HepG2 (cell line): ENCODE data around the gene SECTM1. TPM values are rescaled to one million over a fixed set of nuclear protein-coding genes. Genes with fewer than 3 reads are reported as not detected.

Experiments
- ATF4 ChIP-seq, 2 experiments: fragments of 450-650 bp in 1 of 2; sonication (generic) in 1 of 2; formaldehyde crosslinking; IDR thresholded peaks; 2 replicates each; pipeline versions ENCODE4 v1.5.0 to v1.8.0; 2020 to 2022; ENCODE audit warnings: mild to moderate bottlenecking in 1 of 2, missing genetic modification reagents in 1 of 2
- HNRNPL ChIP-seq: fragments of 200-400 bp; formaldehyde crosslinking; IDR thresholded peaks from 2 replicates; pipeline ENCODE4 v1.6.1; 2017; ENCODE audit warnings: mild to moderate bottlenecking, low read depth, low read length
- KDM2A ChIP-seq: sonication (generic); formaldehyde crosslinking; IDR thresholded peaks from 2 replicates; pipeline ENCODE4 v1.4.0; 2020; ENCODE audit warnings: low read depth, missing genetic modification reagents, borderline replicate concordance
- KLF12 ChIP-seq: sonication (generic); formaldehyde crosslinking; IDR thresholded peaks from 2 replicates; pipeline ENCODE4 v1.4.0; 2020; ENCODE audit warnings: missing genetic modification reagents, borderline replicate concordance
- MATR3 ChIP-seq: sonication (generic); formaldehyde crosslinking; IDR thresholded peaks from 2 replicates; pipeline ENCODE4 v1.4.0; 2020; ENCODE audit warnings: missing genetic modification reagents
- ZFP62 ChIP-seq: sonication (generic); formaldehyde crosslinking; IDR thresholded peaks from 2 replicates; pipeline ENCODE4 v1.4.0; 2020; ENCODE audit warnings: missing genetic modification reagents
- ZNF12 ChIP-seq: sonication (generic); formaldehyde crosslinking; IDR thresholded peaks from 2 replicates; pipeline ENCODE4 v1.5.0; 2020; ENCODE audit warnings: missing genetic modification reagents
- ZNF407 ChIP-seq: sonication (generic); formaldehyde crosslinking; IDR thresholded peaks from one replicate; pipeline ENCODE4 v1.5.1; 2020; ENCODE audit warnings: mild to moderate bottlenecking, missing genetic modification reagents; ENCODE audit errors: not compliant biosample characterization
- ZNF503 ChIP-seq: sonication (generic); formaldehyde crosslinking; IDR thresholded peaks from 2 replicates; pipeline ENCODE4 v1.4.0; 2020; ENCODE audit warnings: missing genetic modification reagents
- ZNF547 ChIP-seq: sonication (generic); formaldehyde crosslinking; IDR thresholded peaks from 2 replicates; pipeline ENCODE4 v1.5.1; 2020; ENCODE audit warnings: mild to moderate bottlenecking, missing genetic modification reagents
- ZNF572 ChIP-seq: sonication (generic); formaldehyde crosslinking; IDR thresholded peaks from 2 replicates; pipeline ENCODE4 v1.5.1; 2020; ENCODE audit warnings: mild to moderate bottlenecking, missing genetic modification reagents
- ZNF713 ChIP-seq: sonication (generic); formaldehyde crosslinking; IDR thresholded peaks from 2 replicates; pipeline ENCODE4 v1.4.0; 2020; ENCODE audit warnings: mild to moderate bottlenecking, missing genetic modification reagents
- ZNF724P ChIP-seq: sonication (generic); formaldehyde crosslinking; IDR thresholded peaks from 2 replicates; pipeline ENCODE4 v1.8.0; 2022; ENCODE audit warnings: missing genetic modification reagents, borderline replicate concordance
- ZXDC ChIP-seq: sonication (generic); formaldehyde crosslinking; IDR thresholded peaks from 2 replicates; pipeline ENCODE4 v1.5.0; 2020; ENCODE audit warnings: mild to moderate bottlenecking, missing genetic modification reagents
- polyA plus RNA-seq, 8 experiments: library from polyadenylated mRNA; depleted of rRNA in 3 of 8; stranded (reverse) in 7 of 8; unstranded in 1 of 8; fragments of >200 nt; fragmentation: Illumina TruSeq in 4 of 8; extraction: Trizol in 4 of 8; gene quantifications; 2 replicates each; pipeline versions ENCODE4 v1.2.1 to v1.2.3, GENCODE V29; 2011 to 2016; ENCODE audit warnings: low read depth in 4 of 8, missing spikeins in 1 of 8, mixed read lengths in 1 of 8; ENCODE audit not compliant: insufficient read depth in 1 of 8
- total RNA-seq, 5 experiments: library from RNA; depleted of rRNA; stranded (reverse); fragments of >200 nt; fragmentation: Illumina TruSeq; extraction: Trizol; gene quantifications; 2 replicates each; pipeline ENCODE4 v1.2.3, GENCODE V29; 2016; ENCODE audit warnings: low read depth in 1 of 5

SECTM1 gene
- total and polyA plus RNA-seq, 2 of the 13 experiments (the other 11 are each of a cell fraction or from before 2014, with no cell fraction given) = 3.5 to 5.3 TPM

GRCh38 chr17:82304826-82305726 is 28.5 kb downstream of the SECTM1 start (continued):
- TF ChIP-seq ZNF503 (CRISPR knock-in tag) (peak; percentile 37; the same call in 1 of the 2 replicates), MATR3 (CRISPR knock-in tag) (no peak), ZNF407 (CRISPR knock-in tag) (peak; percentile 67), HNRNPL (0 out of 2 replicates have a peak, but pooled peaks have one; percentile 28), KDM2A (CRISPR knock-in tag) (peak; percentile 3; the same call in 1 of the 2 replicates), KLF12 (0 out of 2 replicates have a peak, but pooled peaks have one; percentile 14), ZNF12 (no peak), ZNF547 (0 out of 2 replicates have a peak, but pooled peaks have one; percentile 39), ZFP62 (CRISPR knock-in tag) (no peak), ZNF724P (peak; percentile 53; the same call in 1 of the 2 replicates), ZXDC (CRISPR knock-in tag) (peak; percentile 42; the same call in 1 of the 2 replicates), ZNF713 (CRISPR knock-in tag) (no peak), ZNF572 (CRISPR knock-in tag) (no peak), ATF4 (CRISPR knock-in tag; IDR thresholded peaks at IDR 0.05) (no peak)
